HepG2 (cell line): Measurements from ENCODE around the gene ST8SIA2. TPM values are rescaled to one million over a fixed set of nuclear protein-coding genes. Genes with fewer than 3 reads are reported as not detected.
A peak's percentile ranks its signal among the peaks of the same experiment; 100 is the strongest.

ENCODE experiments used
- ATAC-seq: fragments of 200-7000 bp; cut with Tn5 transposase; 3 replicates; pipeline ENCODE4 v1.9.1; 2020; ENCODE audit warnings: mild to moderate bottlenecking, moderate library complexity
- BruUV-seq: library from RNA; stranded (reverse); fragments of 400-500 nt; replicated peaks from 2 replicates; lab custom pipeline; 2021; lab: Mats Ljungman, UMichigan
- CTCF ChIA-PET: fragments of 300-600 bp; formaldehyde crosslinking; extraction: SDS; loops from one replicate; lab custom pipeline; 2021; ENCODE audit warnings: low total read pairs, inconsistent platforms, low intra/inter-chr PET ratio; lab: Yijun Ruan, JAX
- POLR2A ChIA-PET: fragments of 350-600 bp; sonication (Branson Sonifier 250); formaldehyde crosslinking; loops from one replicate; lab custom pipeline; 2020; ENCODE audit warnings: antibody characterized with exemption, inconsistent platforms; lab: Yijun Ruan, JAX
- DNase-seq: peaks from one replicate; pipeline ENCODE4 v3.0.0-alpha.2; 2015; ENCODE audit warnings: low spot score
- FAIRE-seq: peaks from 3 replicates; lab custom pipeline; 2011; peaks lifted over from hg19 to GRCh38; lab: Jason Lieb, UNC
- H2AFZ ChIP-seq: one replicate; pipeline ENCODE4 v1.6.1; 2011; ENCODE audit warnings: low read length, inconsistent platforms
- H3K27ac ChIP-seq: fragments of 300-600 bp; 3 replicates; pipeline ENCODE4 v1.8.0; 2011; ENCODE audit warnings: mixed run types, mild to moderate bottlenecking, mixed read lengths, low read length, inconsistent platforms; ENCODE audit not compliant: insufficient read depth; ENCODE audit errors: extremely low read length
- H3K27me3 ChIP-seq, 2 experiments: fragments of 200-600 bp in 1 of 2; 2 replicates in 1 of 2; 3 replicates in 1 of 2; pipeline versions ENCODE4 v1.6.0 to v1.8.0; 2011; ENCODE audit warnings: low read length in 2 of 2, mild to moderate bottlenecking in 2 of 2, moderate library complexity in 2 of 2, inconsistent platforms in 1 of 2; ENCODE audit not compliant: insufficient read depth in 2 of 2, control insufficient read depth in 1 of 2
- H3K36me3 ChIP-seq, 2 experiments: fragments of 200-600 bp in 1 of 2; replicated peaks in 1 of 2; 2 replicates in 1 of 2; 3 replicates in 1 of 2; pipeline versions ENCODE4 v1.5.1 to v1.8.0; 2011; ENCODE audit warnings: low read length in 2 of 2, inconsistent platforms in 1 of 2; ENCODE audit not compliant: insufficient read depth in 2 of 2, control insufficient read depth in 1 of 2
- H3K4me1 ChIP-seq: 2 replicates; pipeline ENCODE4 v1.5.1; 2012; ENCODE audit warnings: low read length, inconsistent platforms; ENCODE audit not compliant: insufficient read depth
- H3K4me2 ChIP-seq: 2 replicates; pipeline ENCODE4 v1.6.0; 2011; ENCODE audit warnings: low read depth, low read length, inconsistent platforms
- H3K4me3 ChIP-seq, 3 experiments: fragments of 200-600 bp in 1 of 3; sonication (generic), shearing (Covaris generic) in 1 of 3; replicated peaks in 1 of 3; 2 replicates each; pipeline ENCODE4 v1.5.1; 2011 to 2016; ENCODE audit warnings: low read length in 3 of 3, inconsistent platforms in 2 of 3, low read depth in 2 of 3, mild to moderate bottlenecking in 2 of 3, control low read depth in 1 of 3, mixed read lengths in 1 of 3; ENCODE audit not compliant: insufficient read depth in 1 of 3
- H3K79me2 ChIP-seq: one replicate; pipeline ENCODE4 v1.6.1; 2011; ENCODE audit warnings: low read length, inconsistent platforms; ENCODE audit not compliant: insufficient read depth
- H3K9ac ChIP-seq: 2 replicates; pipeline ENCODE4 v1.6.0; 2011; ENCODE audit warnings: mild to moderate bottlenecking, low read depth, low read length, inconsistent platforms; ENCODE audit not compliant: insufficient read depth
- H3K9me3 ChIP-seq: 2 replicates; pipeline ENCODE4 v1.5.1; 2012; ENCODE audit warnings: mild to moderate bottlenecking, low read length
- H4K20me1 ChIP-seq: 2 replicates; pipeline ENCODE4 v1.6.0; 2011; ENCODE audit warnings: inconsistent platforms, mild to moderate bottlenecking, low read length, moderate library complexity; ENCODE audit not compliant: insufficient read depth
- CC2D1A ChIP-seq: sonication (generic); formaldehyde crosslinking; IDR thresholded peaks from 2 replicates; pipeline ENCODE4 v1.8.1; 2023; ENCODE audit warnings: mild to moderate bottlenecking, missing genetic modification reagents
- HDAC6 ChIP-seq: fragments of 200-600 bp; sonication (generic); IDR thresholded peaks from 2 replicates; pipeline ENCODE4 v1.7.0; 2017; ENCODE audit warnings: mild to moderate bottlenecking, antibody characterized with exemption, low read length, low read depth
- NCOA5 ChIP-seq: sonication (generic); formaldehyde crosslinking; IDR thresholded peaks from 2 replicates; pipeline ENCODE4 v1.4.0; 2020; ENCODE audit warnings: missing genetic modification reagents
- RAD51 ChIP-seq: fragments of 450-650 bp; IDR thresholded peaks from 2 replicates; pipeline ENCODE4 v1.6.1; 2016; ENCODE audit warnings: borderline replicate concordance
- TEAD2 ChIP-seq: sonication (generic); formaldehyde crosslinking; IDR thresholded peaks from 2 replicates; pipeline ENCODE4 v1.9.0; 2021; ENCODE audit warnings: missing genetic modification reagents
- ZNF263 ChIP-seq: sonication (generic); formaldehyde crosslinking; IDR thresholded peaks from 2 replicates; pipeline ENCODE4 v1.4.0; 2020; ENCODE audit warnings: missing genetic modification reagents
- ZNF432 ChIP-seq: sonication (generic); formaldehyde crosslinking; IDR thresholded peaks from 2 replicates; pipeline ENCODE4 v1.5.0; 2020; ENCODE audit warnings: missing genetic modification reagents, mild to moderate bottlenecking, borderline replicate concordance
- ZNF547 ChIP-seq: sonication (generic); formaldehyde crosslinking; IDR thresholded peaks from 2 replicates; pipeline ENCODE4 v1.5.1; 2020; ENCODE audit warnings: mild to moderate bottlenecking, missing genetic modification reagents
- ZNF619 ChIP-seq: sonication (generic); formaldehyde crosslinking; IDR thresholded peaks from 2 replicates; pipeline ENCODE4 v1.4.0; 2020; ENCODE audit warnings: mild to moderate bottlenecking, missing genetic modification reagents
- ZNF788 ChIP-seq: sonication (generic); formaldehyde crosslinking; IDR thresholded peaks from 2 replicates; pipeline ENCODE4 v1.5.0; 2020; ENCODE audit warnings: mild to moderate bottlenecking, missing genetic modification reagents, borderline replicate concordance
- WGBS: methylation state at CpG from one replicate; pipeline ENCODE4 v1.1.6; 2017; ENCODE audit warnings: low lambda C conversion rate; 5-methylcytosine and 5-hydroxymethylcytosine counted together
- in situ Hi-C: cut with HindIII; loops from 2 replicates; pipeline ENCODE4 v1.10.0; 2017; ENCODE audit warnings: low pct_unique_long_range_greater_than_20kb; ENCODE audit not compliant: extremely low pct_ligation_motif_present
- intact Hi-C: fragments of 100-400 bp; cut with micrococcal nuclease; formaldehyde crosslinking; loops from one replicate; pipeline ENCODE4 v1.10.0; 2022; ENCODE audit not compliant: unreplicated experiment
- polyA plus RNA-seq, 8 experiments: library from polyadenylated mRNA; depleted of rRNA in 3 of 8; stranded (reverse) in 7 of 8; unstranded in 1 of 8; fragments of >200 nt; fragmentation: Illumina TruSeq in 4 of 8; extraction: Trizol in 4 of 8; gene quantifications; 2 replicates each; pipeline versions ENCODE4 v1.2.1 to v1.2.3, GENCODE V29; 2011 to 2016; ENCODE audit warnings: low read depth in 4 of 8, missing spikeins in 1 of 8, mixed read lengths in 1 of 8; ENCODE audit not compliant: insufficient read depth in 1 of 8
- total RNA-seq, 5 experiments: library from RNA; depleted of rRNA; stranded (reverse); fragments of >200 nt; fragmentation: Illumina TruSeq; extraction: Trizol; gene quantifications; 2 replicates each; pipeline ENCODE4 v1.2.3, GENCODE V29; 2016; ENCODE audit warnings: low read depth in 1 of 5
- TF ChIP-seq, protein P1 (sequence below): sonication (generic); formaldehyde crosslinking; IDR thresholded peaks from 2 replicates; pipeline ENCODE4 v1.5.0; 2020; ENCODE audit warnings: missing genetic modification reagents
- TF ChIP-seq, protein P2 (sequence below), 2 experiments: sonication (generic) in 1 of 2; formaldehyde crosslinking in 1 of 2; IDR thresholded peaks; 2 replicates each; pipeline versions ENCODE4 v1.5.1 to v1.6.1; 2011 to 2020; ENCODE audit warnings: borderline replicate concordance in 1 of 2, low read depth in 1 of 2, low read length in 1 of 2, mild to moderate bottlenecking in 1 of 2, missing genetic modification reagents in 1 of 2, moderate library complexity in 1 of 2
- TF ChIP-seq, protein P3 (sequence below): IDR thresholded peaks from 2 replicates; pipeline ENCODE4 v1.6.1; 2016; ENCODE audit warnings: mild to moderate bottlenecking, missing biosample characterization, missing genetic modification reagents

ST8SIA2 gene
- total and polyA plus RNA-seq, 2 of the 13 experiments (the other 11 are each of a cell fraction or from before 2014, with no cell fraction given), result not detected

DNA sequence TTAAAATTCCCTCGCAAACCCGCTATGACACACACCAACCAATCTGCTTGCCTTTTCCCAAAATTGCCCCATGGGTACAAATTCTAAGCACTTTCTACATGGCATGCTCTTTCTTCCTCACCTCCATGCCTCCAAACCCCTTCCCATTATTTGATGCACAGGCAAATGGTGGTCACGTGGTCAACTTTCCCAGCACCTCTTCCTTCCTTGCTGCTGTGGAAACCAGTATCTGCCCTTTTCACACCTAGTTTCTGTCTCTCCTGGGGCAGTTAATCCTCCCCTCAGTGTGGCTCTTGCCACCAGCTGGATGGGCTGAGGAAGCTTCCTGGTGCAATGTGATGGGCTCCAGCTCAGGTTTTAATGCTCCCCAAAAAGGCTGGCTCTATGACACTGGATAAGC lies 38.4 kb upstream of the ST8SIA2 start:
- intact Hi-C loops, result no loop called here
- ChIA-PET POLR2A (no interaction called here), CTCF (no interaction called here)
- no peak overlapping the region for H3K4me2 ChIP-seq
- no peak for FAIRE-seq
- no peaks in the 10 kb centered on the region for H3K79me2 ChIP-seq
- H3K27me3 ChIP-seq, result no peaks in the 10 kb centered on the region; a peak in 2 of 5 replicates
- H3K4me1 ChIP-seq, result no peaks in the 10 kb centered on the region
- no peak for ATAC-seq
- H3K9me3 ChIP-seq, result no peaks in the 10 kb centered on the region
- no peak overlapping the region for H2AFZ ChIP-seq
- 42% methylated on average over 3 of the region's 3 CpGs for WGBS
- no peak for DNase-seq
- no peak overlapping the region for H3K4me3 ChIP-seq
- H3K27ac ChIP-seq, result no peak overlapping the region
- no peak overlapping the region for H3K9ac ChIP-seq
- no peaks in the 10 kb centered on the region for H3K36me3 ChIP-seq
- in situ Hi-C loops, result no loop called here
- H4K20me1 ChIP-seq, result no peaks in the 10 kb centered on the region
- BruUV-seq, result no TSS peak
- TF ChIP-seq TEAD2 (CRISPR knock-in tag) (no peak), CC2D1A (CRISPR knock-in tag) (no peak), HDAC6 (no peak), ZNF547 (CRISPR knock-in tag) (no peak), ZNF432 (CRISPR knock-in tag) (no peak), RAD51 (peak; percentile 49; the same call in 1 of the 2 replicates), NCOA5 (CRISPR knock-in tag) (no peak), ZNF263 (CRISPR knock-in tag) (no peak), ZNF788 (CRISPR knock-in tag) (no peak), ZNF619 (no peak)
- TF ChIP-seq, protein P1, sequence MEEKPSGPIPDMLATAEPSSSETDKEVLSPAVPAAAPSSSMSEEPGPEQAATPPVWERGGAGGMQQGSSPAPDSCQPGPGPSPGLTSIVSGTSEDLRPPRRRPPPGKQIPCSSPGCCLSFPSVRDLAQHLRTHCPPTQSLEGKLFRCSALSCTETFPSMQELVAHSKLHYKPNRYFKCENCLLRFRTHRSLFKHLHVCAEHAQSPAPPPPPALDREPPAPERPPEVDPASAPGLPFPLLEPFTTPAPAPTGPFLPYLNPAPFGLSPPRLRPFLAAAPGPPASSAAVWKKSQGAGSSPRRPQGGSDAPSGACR (CRISPR knock-in tag), result no peak
- TF ChIP-seq, protein P2, sequence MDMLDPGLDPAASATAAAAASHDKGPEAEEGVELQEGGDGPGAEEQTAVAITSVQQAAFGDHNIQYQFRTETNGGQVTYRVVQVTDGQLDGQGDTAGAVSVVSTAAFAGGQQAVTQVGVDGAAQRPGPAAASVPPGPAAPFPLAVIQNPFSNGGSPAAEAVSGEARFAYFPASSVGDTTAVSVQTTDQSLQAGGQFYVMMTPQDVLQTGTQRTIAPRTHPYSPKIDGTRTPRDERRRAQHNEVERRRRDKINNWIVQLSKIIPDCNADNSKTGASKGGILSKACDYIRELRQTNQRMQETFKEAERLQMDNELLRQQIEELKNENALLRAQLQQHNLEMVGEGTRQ (IDR thresholded peaks at IDR 0.05; ENCODE audit: low read depth, low read length), result peak; percentile 58
- TF ChIP-seq, protein P2 (CRISPR knock-in tag; IDR thresholded peaks at IDR 0.05; ENCODE audit: borderline replicate concordance), result no peak
- TF ChIP-seq, protein P3, sequence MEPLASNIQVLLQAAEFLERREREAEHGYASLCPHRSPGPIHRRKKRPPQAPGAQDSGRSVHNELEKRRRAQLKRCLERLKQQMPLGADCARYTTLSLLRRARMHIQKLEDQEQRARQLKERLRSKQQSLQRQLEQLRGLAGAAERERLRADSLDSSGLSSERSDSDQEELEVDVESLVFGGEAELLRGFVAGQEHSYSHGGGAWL (CRISPR knock-in tag), result no peak
